ENCODE results near the gene DNM3. TPM values are rescaled to one million over a fixed set of nuclear protein-coding genes. Genes with fewer than 3 reads are reported as not detected.

The DNM3 gene
- total RNA-seq, 1 experiment from 2014 or later = 2.7 TPM

GRCh38 chr1:172420385-172420784 is 579.1 kb downstream of the DNM3 start, which contains the start of gene C1orf105:
Gene C1orf105, plus strand, starts transcription at chr1:172420685. Its CDS starts 201 bp downstream, at chr1:172420886.
- no peak within 1 kb of the TSS for H3K27ac Mint-ChIP-seq

More at GRCh38 chr1:172420385-172420784, 579.1 kb downstream of the DNM3 start, which contains the start of gene C1orf105:
- no peak within 1 kb of the TSS for H3K4me3 Mint-ChIP-seq
- no peaks in the 10 kb centered on the region for H3K27me3 ChIP-seq (ENCODE audit: insufficient read depth, low read length)
- H3K9me3 ChIP-seq (ENCODE audit: control insufficient read depth, low read depth, low read length) = no peaks in the 10 kb centered on the region
- no peaks in the 10 kb centered on the region for H3K27me3 Mint-ChIP-seq (ENCODE audit: low read depth)
- no peak within 1 kb of the TSS for H4K8ac ChIP-seq (replicated peaks; ENCODE audit: insufficient read length, low read depth, low read length)
- H3K23ac ChIP-seq (ENCODE audit: insufficient read length, low read depth, low read length) = no peak within 1 kb of the TSS
- no CpG with 5 or more reads among the region's 1 CpG for WGBS (ENCODE audit: extremely low coverage, insufficient read length, low lambda C conversion rate)
- no peak for TF ChIP-seq CTCF (conservative IDR thresholded peaks at IDR 0.05)
- H3K18ac ChIP-seq (ENCODE audit: insufficient read length, low read depth, low read length) = no peak within 1 kb of the TSS
- no peak within 1 kb of the TSS for H4K5ac ChIP-seq (ENCODE audit: insufficient read length, low read depth, low read length)
- no peak within 1 kb of the TSS for H3K14ac ChIP-seq (ENCODE audit: insufficient read depth, low read length)
- no peaks in the 10 kb centered on the region for H4K20me1 ChIP-seq (ENCODE audit: control insufficient read depth, insufficient read depth, insufficient read length)
- H3K4me2 ChIP-seq (ENCODE audit: insufficient read depth, insufficient read length, low read length) = no peak within 1 kb of the TSS
- no peak within 1 kb of the TSS for H3K4ac ChIP-seq (ENCODE audit: low read depth, low read length)
- H2AFZ ChIP-seq (ENCODE audit: low read length) = no peak within 1 kb of the TSS
- H4K91ac ChIP-seq (ENCODE audit: insufficient read length, low read depth, low read length) = no peak within 1 kb of the TSS
- no peak within 1 kb of the TSS for H3K56ac ChIP-seq (ENCODE audit: insufficient read length, low read depth, low read length)
- H3T11ph ChIP-seq (ENCODE audit: low read length) = no peak within 1 kb of the TSS
- no peaks in the 10 kb centered on the region for H3K23me2 ChIP-seq (ENCODE audit: insufficient read length, low read depth, low read length, poor library complexity, severe bottlenecking)
- H2BK5ac ChIP-seq (ENCODE audit: insufficient read length, low read length) = no peak within 1 kb of the TSS
- peaks cover 19 to 22% of the 10 kb centered on the region in 2 experiments for H3K4me1 Mint-ChIP-seq
- no peaks in the 10 kb centered on the region for H3K4me1 ChIP-seq (ENCODE audit: insufficient read depth, low read length)
- no peak within 1 kb of the TSS for H2BK12ac ChIP-seq (ENCODE audit: insufficient read length, low read depth, low read length)
- no peaks in the 10 kb centered on the region for H3K79me2 ChIP-seq (ENCODE audit: insufficient read depth, low read length)
- H3K9me3 Mint-ChIP-seq = no peaks in the 10 kb centered on the region
- no peak within 1 kb of the TSS for H2BK20ac ChIP-seq (ENCODE audit: low read depth, low read length, poor library complexity, severe bottlenecking)
- H2BK120ac ChIP-seq (ENCODE audit: low read depth, low read length, poor library complexity, severe bottlenecking) = no peak within 1 kb of the TSS
- no peaks in the 10 kb centered on the region; a peak in 1 of 7 replicates for H3K36me3 Mint-ChIP-seq (ENCODE audit: insufficient read depth in 1 of 3, low read depth in 3 of 3)
- no peak for DNase-seq
- H3K79me1 ChIP-seq (ENCODE audit: insufficient read depth, low read depth, low read length, poor library complexity, severe bottlenecking) = no peaks in the 10 kb centered on the region
- H3K27ac ChIP-seq (ENCODE audit: insufficient read length, low read depth, low read length) = no peak within 1 kb of the TSS
- no peak within 1 kb of the TSS for H2BK15ac ChIP-seq (ENCODE audit: low read depth, low read length)
- no peak within 1 kb of the TSS for H3K9ac ChIP-seq (ENCODE audit: extremely low read depth, insufficient read length, low read length)
- no peak within 1 kb of the TSS for H2AK5ac ChIP-seq (ENCODE audit: insufficient read length, low read length)
